Endothelial cell of umbilical vein (primary cell): Measurements from ENCODE around the gene BRAT1. TPM values are rescaled to one million over a fixed set of nuclear protein-coding genes. Genes with fewer than 3 reads are reported as not detected.
A peak's percentile ranks its signal among the peaks of the same experiment; 100 is the strongest.

Experiments
- BruUV-seq: library from RNA; stranded (reverse); fragments of 400-500 nt; replicated peaks from 2 replicates; lab custom pipeline; 2021; lab: Mats Ljungman, UMichigan
- CTCF ChIA-PET: fragments of 300-600, 350-600 bp; sonication (Branson Sonifier 250); formaldehyde crosslinking; loops from one replicate; lab custom pipeline; 2021; ENCODE audit warnings: antibody characterized with exemption, inconsistent platforms; lab: Charles Lee
- POLR2A ChIA-PET: fragments of 300-600, 350-600 bp; sonication (Branson Sonifier 250); formaldehyde crosslinking; loops from one replicate; lab custom pipeline; 2021; ENCODE audit warnings: antibody characterized with exemption, inconsistent platforms; lab: Charles Lee
- DNase-seq: peaks from one replicate; pipeline ENCODE4 v3.0.0-alpha.2; 2011; ENCODE audit warnings: low read depth, low spot score
- FAIRE-seq: peaks from 2 replicates; lab custom pipeline; 2011; peaks lifted over from hg19 to GRCh38; lab: Jason Lieb, UNC
- H2AFZ ChIP-seq: 2 replicates; pipeline ENCODE4 v1.6.0; 2012; ENCODE audit warnings: low read depth, low read length, control low read depth, inconsistent platforms
- H3K27ac ChIP-seq: 2 replicates; pipeline ENCODE4 v1.5.1; 2011; ENCODE audit warnings: low read depth, mild to moderate bottlenecking, control low read depth, low read length, moderate library complexity; ENCODE audit not compliant: insufficient read depth
- H3K27me3 ChIP-seq, 2 experiments: 2 replicates each; pipeline versions ENCODE4 v1.6.0 to v1.6.1; 2011; ENCODE audit warnings: low read length in 2 of 2, mixed read lengths in 1 of 2; ENCODE audit not compliant: control insufficient read depth in 2 of 2, insufficient read depth in 2 of 2
- H3K36me3 ChIP-seq, 2 experiments: 2 replicates in 1 of 2; 3 replicates in 1 of 2; pipeline ENCODE4 v1.5.1; 2011; ENCODE audit warnings: low read length in 2 of 2, mild to moderate bottlenecking in 1 of 2, moderate library complexity in 1 of 2; ENCODE audit not compliant: control insufficient read depth in 2 of 2, insufficient read depth in 2 of 2; ENCODE audit errors: extremely low read depth in 1 of 2
- H3K4me1 ChIP-seq: 3 replicates; pipeline ENCODE4 v1.5.1; 2011; ENCODE audit warnings: mild to moderate bottlenecking, low read length; ENCODE audit not compliant: control insufficient read depth, insufficient read depth; ENCODE audit errors: extremely low read depth
- H3K4me2 ChIP-seq: 2 replicates; pipeline ENCODE4 v1.6.1; 2011; ENCODE audit warnings: low read length, control low read depth, mixed read lengths; ENCODE audit not compliant: insufficient read depth
- H3K4me3 ChIP-seq, 3 experiments: fragments of 200-600 bp in 1 of 3; sonication (generic), shearing (Covaris generic) in 1 of 3; replicated peaks in 1 of 3; 2 replicates each; pipeline ENCODE4 v1.5.1; 2011 to 2016; ENCODE audit warnings: control low read depth in 3 of 3, low read length in 3 of 3, mild to moderate bottlenecking in 2 of 3, inconsistent platforms in 1 of 3, low read depth in 1 of 3, moderate library complexity in 1 of 3; ENCODE audit not compliant: insufficient read depth in 1 of 3
- H3K79me2 ChIP-seq: 2 replicates; pipeline ENCODE4 v1.6.0; 2012; ENCODE audit warnings: low read length, inconsistent platforms; ENCODE audit not compliant: control insufficient read depth, insufficient read depth
- H3K9ac ChIP-seq: replicated peaks from 2 replicates; pipeline ENCODE3; 2011; ENCODE audit warnings: low read length, control low read depth; ENCODE audit not compliant: insufficient read depth; ENCODE audit errors: extremely low read depth
- H3K9me1 ChIP-seq: replicated peaks from 3 replicates; pipeline ENCODE4 v1.6.0; 2011; ENCODE audit warnings: mild to moderate bottlenecking, low read length; ENCODE audit not compliant: control insufficient read depth, insufficient read depth; ENCODE audit errors: extremely low read depth
- H3K9me3 ChIP-seq: replicated peaks from 2 replicates; pipeline ENCODE4 v1.5.1; 2012; ENCODE audit warnings: low read length, inconsistent platforms; ENCODE audit not compliant: control insufficient read depth, insufficient read depth
- H4K20me1 ChIP-seq: replicated peaks from 2 replicates; pipeline ENCODE3; 2011; ENCODE audit warnings: mild to moderate bottlenecking, low read length; ENCODE audit not compliant: control insufficient read depth, insufficient read depth; ENCODE audit errors: extremely low read depth
- CTCF ChIP-seq, 2 donors: IDR thresholded peaks; 1 replicate in 1 of 2; 2 replicates in 1 of 2; pipeline ENCODE4 v1.5.1; 2011; ENCODE audit warnings: low read length in 2 of 2, mild to moderate bottlenecking in 2 of 2, moderate library complexity in 2 of 2, control low read depth in 1 of 2, inconsistent platforms in 1 of 2, low read depth in 1 of 2; ENCODE audit not compliant: insufficient read depth in 1 of 2; ENCODE audit errors: extremely low read depth in 1 of 2
- JUN ChIP-seq: IDR thresholded peaks from 2 replicates; pipeline ENCODE4 v1.6.1; 2011; ENCODE audit warnings: borderline replicate concordance, low read depth; ENCODE audit not compliant: insufficient read length, insufficient read depth
- MAX ChIP-seq: IDR thresholded peaks from 2 replicates; pipeline ENCODE4 v1.6.1; 2011; ENCODE audit not compliant: insufficient read depth, insufficient read length
- MYC ChIP-seq: IDR thresholded peaks from one replicate; pipeline ENCODE4 v1.6.1; 2011; ENCODE audit warnings: mild to moderate bottlenecking, low read depth, low read length
- POLR2A ChIP-seq: IDR thresholded peaks from 2 replicates; pipeline ENCODE4 v1.6.1; 2012; ENCODE audit warnings: low read depth, mild to moderate bottlenecking, control low read depth, low read length
- POLR2AphosphoS5 ChIP-seq: IDR thresholded peaks from 2 replicates; pipeline ENCODE4 v1.6.1; 2012; ENCODE audit warnings: low read depth, mild to moderate bottlenecking, control low read depth, low read length, moderate library complexity; ENCODE audit not compliant: insufficient read depth
- dilution Hi-C: fragments of 300-500 bp; cut with MboI; formaldehyde crosslinking; loops from one replicate; pipeline ENCODE4 v1.15.0; 2019; ENCODE audit warnings: low sequenced_read_pairs; ENCODE audit not compliant: extremely low pct_ligation_motif_present
- intact Hi-C: fragments of 100-400 bp; cut with micrococcal nuclease; formaldehyde crosslinking; loops from one replicate; pipeline ENCODE4 v1.10.0; 2022
- polyA plus RNA-seq, 4 experiments: library from polyadenylated mRNA; depleted of rRNA in 3 of 4; stranded (reverse) in 3 of 4; unstranded in 1 of 4; fragments of >200 nt; gene quantifications; 2 replicates each; pipeline versions ENCODE4 v1.2.1 to v1.2.3, GENCODE V29; 2011 to 2012; ENCODE audit warnings: missing spikeins in 1 of 4
- total RNA-seq: library from RNA; stranded (reverse); gene quantifications from 2 replicates; pipeline ENCODE4 v1.2.3, GENCODE V29; 2021

The BRAT1 gene
- total and polyA plus RNA-seq, 2 donors (not counting 3 experiments of a cell fraction or from before 2014, with no cell fraction given), result 31.1 to 31.6 TPM

DNA sequence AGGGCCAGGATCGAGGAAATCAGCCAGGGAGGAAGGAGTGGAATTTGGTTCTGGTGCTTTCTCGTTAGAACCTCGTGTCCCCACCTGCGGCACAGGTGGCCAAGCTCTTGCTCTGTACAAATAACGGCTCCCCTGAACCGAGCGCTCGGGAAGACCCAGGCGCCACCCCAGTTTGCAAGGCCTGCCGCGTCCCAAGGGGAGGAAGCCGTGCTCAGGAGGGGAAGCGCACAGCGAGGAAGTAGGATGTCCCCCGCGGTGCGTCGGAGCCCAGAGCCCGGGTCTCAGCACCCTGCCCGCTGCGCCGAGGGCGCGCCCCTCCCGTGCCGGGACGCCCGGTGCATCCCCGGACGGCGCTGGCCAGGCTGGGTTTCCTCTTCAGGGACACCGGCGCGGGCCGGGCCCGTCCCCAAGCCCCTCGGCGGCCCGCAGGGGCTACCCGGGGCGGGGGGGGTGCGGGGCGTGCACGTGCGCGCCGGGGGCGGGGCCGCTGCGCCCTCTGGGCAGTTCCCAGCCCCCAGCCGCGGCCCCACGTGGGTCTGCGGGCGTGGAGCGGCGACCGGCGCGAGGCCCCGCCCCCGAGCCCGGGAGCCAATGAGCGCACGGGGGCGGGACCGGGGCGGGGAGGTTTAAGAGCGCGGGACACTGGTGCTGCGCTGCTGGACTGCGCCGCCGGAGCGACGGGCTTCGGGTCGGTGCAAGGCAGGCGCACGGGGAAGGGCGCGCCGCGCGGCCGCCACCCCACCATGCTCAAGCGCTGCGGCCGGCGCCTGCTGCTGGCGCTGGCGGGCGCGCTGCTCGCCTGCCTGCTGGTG lies 36.0 kb downstream of the BRAT1 start, which contains the start of gene LFNG:
Gene LFNG, plus strand, starts transcription at position 656 of the 812 bp plus-strand sequence. Its CDS starts 88 bp downstream, at position 744.
- FAIRE-seq, result peak; percentile 73
- Histone ChIP-seq H3K4me2 (peak within 1 kb of the TSS; percentile 64), H4K20me1 (no peaks in the 10 kb centered on the region), H3K9me1 (no peaks in the 10 kb centered on the region), H3K4me1 (peaks cover 38% of the 10 kb centered on the region), H3K79me2 (no peaks in the 10 kb centered on the region), H3K27ac (no peak within 1 kb of the TSS), H3K27me3 (no peaks in the 10 kb centered on the region), H3K36me3 (no peaks in the 10 kb centered on the region), H3K9me3 (no peaks in the 10 kb centered on the region), H3K4me3 (peak within 1 kb of the TSS; percentile 17 to 63 (median 43)), H3K9ac (peak within 1 kb of the TSS; percentile 24), H2AFZ (peak within 1 kb of the TSS; percentile 83)
- TF ChIP-seq JUN (no peak), MYC (no peak), MAX (peak; percentile 16), CTCF (IDR thresholded peaks at IDR 0.05; ENCODE audit: extremely low read depth in 1 of 2, insufficient read depth in 1 of 2, low read depth in 1 of 2, low read length in 2 of 2) (no peak), POLR2A (peak; percentile 98), POLR2AphosphoS5 (peak; percentile 98)
- dilution Hi-C loops, result no loop called here
- DNase-seq, result peak; percentile 82
- no TSS peak for BruUV-seq
- intact Hi-C loops, result loop anchor here (1.0 kb wide), 1 partner anchor 8 kb away; no protein-coding TSS in a partner anchor
- POLR2A ChIA-PET, result no interaction called here
- CTCF ChIA-PET, result no interaction called here
